Liver (tissue), 9 donors: Measurements from ENCODE around the gene ADCYAP1. TPM values are rescaled to one million over a fixed set of nuclear protein-coding genes. Genes with fewer than 3 reads are reported as not detected.

Experiments used
- DNase-seq: peaks from one replicate; pipeline ENCODE4 v3.0.0-alpha.2; 2017; ENCODE audit warnings: low spot score
- H3K27ac ChIP-seq, 2 donors: one replicate each; pipeline ENCODE4 v1.7.0; 2013; ENCODE audit warnings: inconsistent platforms in 2 of 2, low read length in 2 of 2, control low read depth in 1 of 2, low read depth in 1 of 2, mild to moderate bottlenecking in 1 of 2
- H3K27me3 ChIP-seq, 4 donors: one replicate each; pipeline versions ENCODE4 v1.6.1 to v1.7.0; 2013; ENCODE audit warnings: low read length in 3 of 4, inconsistent platforms in 1 of 4, mild to moderate bottlenecking in 1 of 4, moderate library complexity in 1 of 4; ENCODE audit not compliant: control insufficient read depth in 4 of 4, insufficient read depth in 4 of 4
- H3K36me3 ChIP-seq, 4 donors: one replicate each; pipeline versions ENCODE4 v1.6.1 to v1.7.0; 2013; ENCODE audit warnings: low read length in 3 of 4, mild to moderate bottlenecking in 3 of 4, low read depth in 1 of 4, moderate library complexity in 1 of 4; ENCODE audit not compliant: control insufficient read depth in 4 of 4, insufficient read depth in 3 of 4
- H3K4me1 ChIP-seq, 4 donors: one replicate each; pipeline versions ENCODE4 v1.6.1 to v1.7.0; 2013; ENCODE audit warnings: low read length in 3 of 4, mild to moderate bottlenecking in 3 of 4, moderate library complexity in 1 of 4; ENCODE audit not compliant: control insufficient read depth in 4 of 4, insufficient read depth in 4 of 4
- H3K4me3 ChIP-seq, 3 donors: one replicate each; pipeline versions ENCODE4 v1.6.1 to v1.7.0; 2013; ENCODE audit warnings: low read length in 3 of 3, control low read depth in 1 of 3, low read depth in 1 of 3, mild to moderate bottlenecking in 1 of 3
- H3K9ac ChIP-seq, 2 donors: one replicate each; pipeline ENCODE4 v1.7.0; 2013; ENCODE audit warnings: low read length in 2 of 2, mild to moderate bottlenecking in 2 of 2, moderate library complexity in 2 of 2, control low read depth in 1 of 2, low read depth in 1 of 2
- H3K9me3 ChIP-seq, 4 donors: one replicate each; pipeline versions ENCODE4 v1.6.1 to v1.7.0; 2013; ENCODE audit warnings: low read length in 3 of 4; ENCODE audit not compliant: control insufficient read depth in 4 of 4
- RXRA ChIP-seq, 2 donors: IDR thresholded peaks; 2 replicates each; pipeline ENCODE4 v1.6.1; 2017 to 2018; ENCODE audit warnings: antibody characterized with exemption in 2 of 2, mild to moderate bottlenecking in 1 of 2
- SP1 ChIP-seq: IDR thresholded peaks from 2 replicates; pipeline ENCODE4 v1.6.1; 2018; ENCODE audit warnings: antibody characterized with exemption, mild to moderate bottlenecking
- WGBS: extraction: QIAGEN DNeasy Blood & Tissue Kit; methylation state at CpG from one replicate; pipeline ENCODE4 v1.1.7; 2013; 5-methylcytosine and 5-hydroxymethylcytosine counted together
- polyA plus RNA-seq, 2 donors: library from polyadenylated mRNA; stranded (reverse) in 1 of 2; unstranded in 1 of 2; fragments of 200-250 nt in 1 of 2; fragments of >200 nt in 1 of 2; fragmentation: Nextera tagmentation in 1 of 2; extraction: Ambion mirVana in 1 of 2; gene quantifications; one replicate each; pipeline versions ENCODE4 v1.2.1 to v1.2.3, GENCODE V29; 2013 to 2015
- total RNA-seq, 2 donors: library from RNA; depleted of rRNA; stranded (reverse); fragments of >200 nt; gene quantifications; one replicate each; pipeline ENCODE4 v1.2.3, GENCODE V29; 2014
- TF ChIP-seq, protein P1 (sequence below): IDR thresholded peaks from 2 replicates; pipeline ENCODE4 v1.6.1; 2016; ENCODE audit warnings: antibody characterized with exemption
- donor health status: healthy.
- donor health status: healthy.
- donor health status: healthy.
- donor health status: healthy.
- donor health status: healthy.

The ADCYAP1 gene
- total and polyA plus RNA-seq, 4 donors = 0.02 to 0.08 TPM; not detected in 2

GRCh38 chr18:959854-960253 lies 55.2 kb downstream of the ADCYAP1 start:
- H3K27me3 ChIP-seq = peaks cover 0 to 16% (median 0%) of the 10 kb centered on the region in 4 donors
- H3K4me1 ChIP-seq = peaks cover 0 to 5% (median 0%) of the 10 kb centered on the region in 4 donors
- no peak overlapping the region for H3K9ac ChIP-seq
- H3K4me3 ChIP-seq = no peak overlapping the region
- H3K27ac ChIP-seq = no peak overlapping the region
- no peaks in the 10 kb centered on the region for H3K9me3 ChIP-seq
- no peaks in the 10 kb centered on the region for H3K36me3 ChIP-seq
- 68% methylated on average over 5 of the region's 5 CpGs for WGBS
- no peak for DNase-seq
- TF ChIP-seq, protein P1, sequence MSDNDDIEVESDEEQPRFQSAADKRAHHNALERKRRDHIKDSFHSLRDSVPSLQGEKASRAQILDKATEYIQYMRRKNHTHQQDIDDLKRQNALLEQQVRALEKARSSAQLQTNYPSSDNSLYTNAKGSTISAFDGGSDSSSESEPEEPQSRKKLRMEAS = no peak
- TF ChIP-seq RXRA (IDR thresholded peaks at IDR 0.05) = no peak
- no peak for TF ChIP-seq SP1

Other genes starting within 250 kb of the ADCYAP1 start
- gene TYMS, start 247.2 kb upstream of the ADCYAP1 start, total RNA-seq = 10 to 100 TPM in 1 of 2 donors, under 1 TPM in 1; 0.25 to 77.4 TPM
- gene TYMS, start 247.2 kb upstream of the ADCYAP1 start, polyA plus RNA-seq = 1 to 10 TPM; 1.7 to 9.0 TPM
- 10 to 100 TPM; 34.0 to 96.1 TPM for gene ENOSF1, start 192.2 kb upstream of the ADCYAP1 start, total RNA-seq
- gene ENOSF1, start 192.2 kb upstream of the ADCYAP1 start, polyA plus RNA-seq = 10 to 100 TPM; 45.9 to 61.4 TPM
- 10 to 100 TPM; 26.0 to 57.6 TPM for gene YES1, start 92.6 kb upstream of the ADCYAP1 start, total RNA-seq
- 10 to 100 TPM; 12.5 to 17.9 TPM for gene YES1, start 92.6 kb upstream of the ADCYAP1 start, polyA plus RNA-seq